ENCODE data around the gene JMJD8. TPM values are rescaled to one million over a fixed set of nuclear protein-coding genes. Genes with fewer than 3 reads are reported as not detected.
A peak's percentile ranks its signal among the peaks of the same experiment; 100 is the strongest.

The JMJD8 gene
- polyA plus RNA-seq, 1 donor, result 33.9 TPM

DNA sequence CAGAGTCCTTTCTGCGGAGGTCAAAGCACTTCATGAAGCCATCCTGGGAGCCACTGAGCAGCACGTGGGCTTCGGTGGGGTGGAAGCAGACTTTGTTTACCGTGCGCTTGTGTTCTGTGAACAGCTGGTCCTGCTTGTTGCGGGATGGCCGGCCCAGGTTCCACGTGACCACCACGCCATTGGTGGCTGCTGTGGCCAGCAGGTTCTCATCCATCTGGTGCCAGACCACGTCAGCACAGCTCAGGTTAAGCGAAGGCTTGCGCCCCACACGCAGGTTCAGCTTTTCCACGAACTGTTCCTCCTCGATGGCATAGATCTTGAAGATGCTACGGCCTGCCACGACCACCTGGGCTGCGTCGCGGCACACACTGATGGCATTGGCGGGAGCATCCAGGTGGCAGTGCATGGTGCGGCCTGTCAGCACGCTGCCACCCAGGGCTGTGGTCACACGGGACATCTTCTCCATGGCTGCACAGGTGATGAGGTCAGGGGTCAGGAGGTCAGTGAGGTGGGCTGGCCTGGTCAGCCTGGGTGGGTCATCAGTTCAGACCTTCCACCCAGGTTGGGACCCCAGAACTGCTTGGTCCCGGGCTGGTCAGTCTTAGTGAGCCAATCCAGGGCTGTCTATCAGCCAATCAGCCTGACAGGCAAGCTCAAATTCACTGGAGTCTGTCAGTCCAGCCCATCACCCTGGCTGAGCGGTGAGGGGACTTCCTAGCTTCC is 5.2 kb upstream of the JMJD8 start:
- no peak for DNase-seq

DNA sequence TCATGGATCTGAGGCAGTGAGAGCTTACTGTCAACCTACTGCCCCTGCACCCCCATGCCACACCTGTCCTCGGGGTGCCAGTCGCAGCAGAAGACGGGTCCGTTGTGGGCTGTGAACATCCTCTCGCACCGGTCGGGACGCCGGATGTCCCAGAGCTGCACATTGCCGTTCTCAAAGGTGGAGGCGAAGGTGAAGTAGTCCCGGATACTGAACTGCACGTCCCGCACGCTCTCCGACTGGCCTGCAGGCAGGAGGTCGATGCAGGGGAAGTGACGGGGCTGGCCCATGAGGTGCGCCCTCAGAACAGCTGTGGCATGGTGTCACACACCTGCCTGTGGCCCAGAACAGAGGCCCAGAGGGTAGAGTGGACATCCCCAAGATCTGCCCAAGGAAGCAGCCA is 3.4 kb upstream of the JMJD8 start:
- DNase-seq, result no peak

DNA sequence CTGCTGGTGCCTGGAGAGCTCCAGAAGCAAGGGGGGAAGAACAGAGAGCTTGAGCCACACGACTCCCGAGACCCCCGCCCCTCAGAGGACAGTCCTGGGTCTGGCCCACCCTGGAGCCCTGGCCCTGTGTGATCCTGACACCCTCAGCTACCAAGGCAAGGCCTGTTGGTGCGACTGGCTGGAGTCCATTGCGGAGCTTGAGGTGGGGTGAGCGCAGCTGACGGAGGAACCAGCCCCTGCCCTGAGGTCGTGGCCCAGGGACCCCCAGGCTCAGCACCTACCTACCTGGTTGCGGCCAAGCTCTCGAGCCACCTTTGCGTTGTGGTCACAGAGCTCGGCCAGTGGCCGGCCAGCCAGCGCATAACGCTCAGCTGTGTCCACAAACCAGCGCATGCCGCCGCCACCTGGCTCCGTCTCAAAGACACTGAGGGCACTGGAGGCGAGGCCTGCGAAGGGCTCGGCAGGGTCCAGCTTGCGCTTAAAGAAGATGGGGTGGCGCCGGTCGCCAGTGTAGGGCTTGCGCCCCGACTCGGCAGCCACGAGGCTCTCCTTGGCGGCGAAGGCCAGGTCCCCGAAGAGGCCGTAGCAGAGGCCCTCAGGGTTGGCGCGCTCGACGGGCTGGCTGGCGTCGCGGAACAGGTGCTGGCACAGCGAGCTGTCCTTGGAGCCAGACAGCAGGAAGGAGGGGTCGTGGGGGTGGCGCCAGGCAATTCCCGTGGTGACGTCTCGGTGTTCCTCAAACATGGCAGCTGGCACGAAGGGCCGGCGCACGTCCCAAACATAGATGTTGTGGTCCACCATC is 2.5 kb upstream of the JMJD8 start:
- no peak for DNase-seq

DNA sequence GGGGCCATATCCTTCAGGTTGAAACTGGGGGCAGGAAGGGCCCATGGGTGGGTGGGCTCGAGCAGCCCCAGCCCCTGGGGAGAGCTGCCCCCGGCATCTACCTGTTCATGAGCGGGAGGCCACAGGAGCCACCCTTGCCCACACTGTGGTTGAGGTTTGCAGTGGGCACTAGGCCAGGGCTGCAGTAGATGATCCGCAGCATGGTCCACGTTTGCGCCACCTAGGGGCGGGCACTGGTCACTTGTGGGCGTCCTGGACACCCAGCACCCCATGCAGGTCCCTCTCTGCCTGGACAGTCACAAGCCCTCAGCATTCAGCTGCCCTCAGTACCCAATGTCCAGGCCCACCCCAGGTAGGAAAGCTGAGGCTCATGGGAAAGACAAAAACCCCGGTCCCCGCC is 1.8 kb upstream of the JMJD8 start:
- DNase-seq, result no peak

DNA sequence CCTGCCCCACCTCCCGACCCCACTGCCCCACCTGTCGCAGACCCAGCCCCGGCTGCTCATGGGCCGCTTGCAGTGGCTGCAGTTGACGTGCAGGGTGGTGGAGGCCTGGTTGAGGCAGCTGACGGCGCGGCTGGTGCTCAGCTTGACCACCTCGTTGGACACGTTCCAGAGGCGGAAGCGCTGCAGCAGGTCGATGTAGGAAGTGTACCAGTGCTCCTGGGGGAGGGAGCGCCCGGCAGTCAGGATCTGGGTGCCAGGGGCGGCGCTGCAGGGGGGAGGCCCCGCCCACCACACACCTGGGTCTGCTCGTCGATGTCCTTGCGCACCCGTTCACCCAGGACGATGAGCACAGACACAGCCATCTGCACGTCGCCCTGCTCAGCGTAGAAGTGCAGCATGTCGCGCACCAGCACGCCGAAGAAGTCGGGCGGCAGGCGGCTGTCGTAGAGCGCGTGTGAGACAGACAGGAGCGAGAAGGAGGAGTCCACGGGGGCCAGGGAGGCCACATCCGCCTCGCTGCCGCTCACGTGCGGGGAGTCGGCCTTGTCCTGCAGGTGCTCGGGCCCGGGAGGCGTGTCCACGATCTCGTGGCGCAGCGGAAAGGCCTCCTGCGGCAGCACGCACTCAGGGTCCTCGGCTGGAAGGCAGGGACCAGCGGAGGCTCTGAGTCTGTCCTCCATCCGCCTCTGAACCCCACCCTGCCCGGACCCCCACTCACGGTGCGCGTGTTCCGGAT is 995 bp upstream of the JMJD8 start:
- DNase-seq, result no peak

DNA sequence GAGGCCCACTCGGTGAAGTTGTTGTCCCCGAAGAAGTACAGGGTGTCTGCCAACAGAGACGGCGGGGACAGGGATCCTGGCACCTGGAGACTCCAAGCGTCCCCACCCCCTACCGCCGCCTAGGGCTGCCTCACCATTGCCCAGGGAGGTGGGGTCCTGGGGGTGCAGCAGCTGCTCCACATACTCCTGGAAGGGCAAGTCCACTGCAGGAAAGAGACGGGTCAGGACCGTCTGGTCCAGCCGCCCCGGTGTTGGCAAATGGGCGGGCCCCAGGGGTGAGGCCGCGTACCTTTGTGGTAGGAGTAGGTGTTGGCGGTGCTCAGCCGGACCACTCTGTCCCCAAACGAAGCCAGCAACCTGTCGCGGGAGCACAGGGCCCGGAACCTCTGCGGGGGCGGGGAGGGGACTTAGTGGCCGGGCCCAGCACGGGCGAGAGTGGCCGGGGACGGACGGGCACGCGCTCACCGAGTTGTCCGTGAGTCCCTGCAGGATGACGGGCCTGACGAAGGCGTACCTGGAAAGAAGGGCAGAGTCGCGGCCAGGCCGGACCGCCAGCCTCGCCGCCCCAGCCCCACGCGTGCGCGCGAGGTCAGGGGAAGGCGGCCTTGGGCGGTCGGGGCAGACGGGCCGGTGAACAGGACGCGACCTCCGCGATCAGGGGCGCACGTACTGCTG is 601 bp downstream of the JMJD8 start:
- DNase-seq, result no peak

DNA sequence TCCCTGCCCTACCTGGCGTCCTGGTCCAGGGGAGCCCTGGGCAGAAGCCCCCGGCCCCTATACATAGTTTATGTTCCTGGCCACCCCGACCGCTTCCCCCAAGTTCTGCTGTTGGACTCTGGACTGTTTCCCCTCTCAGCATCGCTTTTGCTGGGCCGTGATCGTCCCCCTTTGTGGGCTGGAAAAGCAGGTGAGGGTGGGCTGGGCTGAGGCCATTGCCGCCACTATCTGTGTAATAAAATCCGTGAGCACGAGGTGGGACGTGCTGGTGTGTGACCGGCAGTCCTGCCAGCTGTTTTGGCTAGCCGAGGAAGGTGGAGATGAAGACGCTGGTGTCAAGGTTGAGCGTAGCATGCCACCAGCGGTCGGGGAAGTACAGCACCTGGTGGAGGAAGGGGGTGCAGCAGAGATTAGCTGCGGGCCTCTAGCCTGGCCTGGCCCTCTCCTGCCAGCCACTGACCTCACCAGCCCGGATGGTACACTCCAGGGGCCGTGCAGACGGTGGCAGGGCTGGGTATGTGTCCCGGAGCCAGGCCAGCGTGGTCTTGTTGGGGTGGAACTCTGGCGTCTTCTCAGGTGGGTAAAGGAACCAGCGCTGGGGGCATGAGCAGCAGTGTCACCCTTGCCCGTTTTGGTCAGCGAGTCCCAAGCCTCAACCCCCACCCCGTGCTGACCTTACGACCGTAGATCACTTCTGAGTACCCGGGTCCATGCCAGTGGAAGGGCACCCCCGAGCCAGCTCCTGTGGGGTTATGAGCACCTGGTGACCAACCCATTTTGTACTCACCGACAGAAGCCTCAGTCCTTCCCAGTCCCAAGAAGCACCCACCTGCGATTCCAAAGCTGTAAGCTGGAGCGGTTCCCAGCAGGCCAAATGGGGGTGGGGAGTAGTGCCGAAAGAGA is 1.4 kb downstream of the JMJD8 start:
- DNase-seq, result no peak

DNA sequence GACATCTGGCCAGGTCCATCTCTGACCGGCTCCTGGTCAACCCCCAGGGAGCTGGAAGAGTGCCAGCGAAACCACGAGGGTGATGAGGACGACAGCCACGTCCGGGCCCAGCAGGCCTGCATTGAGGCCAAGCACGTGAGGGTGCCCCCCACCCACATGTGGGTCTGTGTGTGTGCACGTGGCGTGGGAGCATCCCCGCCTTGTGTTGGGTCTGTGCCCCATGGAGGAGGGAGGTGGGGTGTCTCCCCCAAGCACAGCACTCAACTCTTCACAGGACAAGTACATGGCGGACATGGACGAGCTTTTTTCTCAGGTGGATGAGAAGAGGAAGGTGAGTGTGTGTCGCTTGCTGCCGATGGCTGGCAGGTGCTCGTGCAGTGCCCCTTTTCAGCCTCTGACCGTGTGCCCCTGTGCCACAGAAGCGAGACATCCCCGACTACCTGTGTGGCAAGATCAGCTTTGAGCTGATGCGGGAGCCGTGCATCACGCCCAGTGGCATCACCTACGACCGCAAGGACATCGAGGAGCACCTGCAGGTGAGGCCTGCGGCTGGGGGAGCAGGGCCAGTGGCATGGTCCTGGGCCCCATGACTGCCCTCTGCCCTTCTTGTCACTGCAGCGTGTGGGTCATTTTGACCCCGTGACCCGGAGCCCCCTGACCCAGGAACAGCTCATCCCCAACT is 2.2 kb downstream of the JMJD8 start:
- DNase-seq, result no peak

DNA sequence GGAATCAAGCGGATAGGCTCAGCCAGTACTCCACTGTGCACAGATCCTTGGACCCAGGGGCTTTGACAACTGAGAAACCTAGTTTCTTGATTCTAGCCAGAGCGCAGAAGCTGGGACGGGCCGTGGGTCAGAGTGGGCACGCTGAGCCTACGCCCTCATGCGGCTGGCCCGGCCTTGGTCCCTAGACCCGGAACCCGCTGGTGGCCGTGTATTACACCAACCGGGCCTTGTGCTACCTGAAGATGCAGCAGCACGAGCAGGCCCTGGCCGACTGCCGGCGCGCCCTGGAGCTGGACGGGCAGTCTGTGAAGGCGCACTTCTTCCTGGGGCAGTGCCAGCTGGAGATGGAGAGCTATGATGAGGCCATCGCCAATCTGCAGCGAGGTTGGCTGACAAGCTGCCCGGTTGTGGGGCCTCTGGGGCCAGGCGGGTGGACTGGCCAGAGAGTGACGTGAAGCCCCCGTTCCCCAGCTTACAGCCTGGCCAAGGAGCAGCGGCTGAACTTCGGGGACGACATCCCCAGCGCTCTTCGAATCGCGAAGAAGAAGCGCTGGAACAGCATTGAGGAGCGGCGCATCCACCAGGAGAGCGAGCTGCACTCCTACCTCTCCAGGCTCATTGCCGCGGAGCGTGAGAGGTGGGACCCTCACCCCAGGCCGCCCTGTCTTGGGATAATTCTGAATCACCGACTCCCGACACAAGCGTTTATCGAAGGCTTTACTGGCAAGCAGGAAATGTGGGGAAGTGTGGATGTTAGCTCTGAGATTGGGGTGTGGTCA is 3.0 kb downstream of the JMJD8 start:
- DNase-seq, result no peak

DNA sequence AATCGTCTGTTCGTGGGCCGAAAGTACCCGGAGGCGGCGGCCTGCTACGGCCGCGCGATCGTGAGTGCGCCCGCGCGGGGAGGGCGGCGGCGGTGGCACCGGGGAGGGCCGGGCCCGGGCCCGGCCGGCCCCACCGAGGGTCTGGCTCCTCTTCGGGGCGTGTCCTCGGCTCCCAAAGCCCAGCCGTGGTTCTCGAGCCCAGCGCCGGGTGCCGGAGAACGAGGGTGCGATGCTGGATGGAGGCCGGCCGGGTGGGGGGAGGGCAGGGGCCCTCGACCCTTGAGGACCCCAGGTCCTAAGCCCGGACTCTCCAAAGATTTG is 3.5 kb downstream of the JMJD8 start:
- no peak for DNase-seq

DNA sequence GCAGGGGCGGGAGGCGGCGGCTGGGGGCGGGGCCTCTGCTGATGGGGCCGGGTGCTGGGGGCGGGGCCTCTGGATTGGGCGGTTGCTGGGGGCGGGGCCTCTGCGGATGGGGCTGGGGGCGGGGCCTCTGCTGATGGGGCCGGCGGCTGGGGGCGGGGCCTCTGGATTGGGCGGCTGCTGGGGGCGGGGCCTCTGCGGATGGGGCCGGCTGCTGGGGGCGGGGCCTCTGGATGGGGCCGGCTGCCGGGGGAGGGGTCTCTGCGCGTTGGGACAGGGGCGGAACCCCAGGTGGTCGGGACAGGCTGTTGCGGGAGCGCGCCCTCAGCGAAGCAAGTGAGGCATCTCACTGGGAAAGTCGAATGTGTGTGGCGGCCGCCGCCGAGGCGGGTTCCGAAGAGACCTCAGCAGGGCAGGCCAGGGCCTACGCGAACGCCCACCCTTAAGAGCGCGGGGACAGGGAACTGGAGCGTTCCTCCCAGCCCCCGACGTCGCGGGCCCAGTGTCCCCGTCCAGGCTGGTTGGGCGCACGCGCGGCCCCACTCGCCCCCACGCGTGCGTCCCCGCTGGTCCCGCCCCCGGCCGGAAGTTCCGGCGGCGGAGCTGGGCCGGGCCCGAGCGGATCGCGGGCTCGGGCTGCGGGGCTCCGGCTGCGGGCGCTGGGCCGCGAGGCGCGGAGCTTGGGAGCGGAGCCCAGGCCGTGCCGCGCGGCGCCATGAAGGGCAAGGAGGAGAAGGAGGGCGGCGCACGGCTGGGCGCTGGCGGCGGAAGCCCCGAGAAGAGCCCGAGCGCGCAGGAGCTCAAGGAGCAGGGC is 4.1 kb downstream of the JMJD8 start, which contains the start of gene STUB1:
TSS of gene STUB1 (plus strand) at position 597 of the 811 bp plus-strand sequence. CDS start at position 713, 116 bp downstream.
- DNase-seq, result peak; percentile 91

DNA sequence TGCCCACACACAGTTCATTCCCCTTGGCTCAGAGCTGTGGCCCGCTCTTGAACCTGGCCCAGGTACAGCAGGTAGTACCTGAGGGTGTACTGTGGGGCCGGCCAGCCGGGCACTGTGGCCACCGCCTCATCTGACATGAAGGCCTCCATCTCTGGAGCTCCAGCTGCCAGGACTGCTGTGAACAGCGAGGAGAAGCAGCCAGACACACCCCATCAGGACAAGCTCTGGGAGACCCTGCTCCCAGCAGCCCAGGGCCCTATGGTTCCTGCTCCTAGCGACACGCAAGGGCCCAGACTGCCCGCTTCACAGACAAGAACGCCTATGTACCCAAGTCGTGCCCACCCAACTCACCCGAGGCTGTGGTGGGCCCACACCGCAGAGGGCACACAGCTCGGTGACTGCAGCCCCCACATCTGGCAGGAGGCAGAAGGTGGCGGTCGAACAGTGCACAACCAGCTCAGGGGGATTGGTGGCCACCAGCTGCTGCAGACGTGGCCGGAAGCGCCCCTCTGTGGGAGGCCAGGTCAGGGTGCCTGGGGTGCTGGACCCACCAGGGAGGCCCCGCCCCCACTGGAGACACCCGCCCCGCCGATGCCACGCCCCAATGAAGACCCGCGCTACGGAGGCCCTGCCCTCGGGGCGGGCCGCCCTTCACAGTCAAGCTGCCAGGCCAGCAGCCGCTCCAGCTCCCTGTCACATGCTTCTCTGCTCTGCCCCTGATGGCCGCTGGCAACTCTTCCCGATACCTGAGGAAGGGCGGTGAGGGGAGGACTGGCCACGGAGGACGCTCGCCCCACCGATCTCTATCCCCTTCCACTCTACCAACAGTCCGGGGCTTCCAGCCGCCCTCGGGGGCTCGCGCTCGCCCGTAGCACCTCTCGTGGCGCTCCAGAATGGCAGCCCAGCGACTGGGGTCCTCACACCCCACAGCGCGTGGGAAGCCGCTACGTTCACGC is 5.0 kb downstream of the JMJD8 start:
- peak; percentile 66 for DNase-seq

DNA sequence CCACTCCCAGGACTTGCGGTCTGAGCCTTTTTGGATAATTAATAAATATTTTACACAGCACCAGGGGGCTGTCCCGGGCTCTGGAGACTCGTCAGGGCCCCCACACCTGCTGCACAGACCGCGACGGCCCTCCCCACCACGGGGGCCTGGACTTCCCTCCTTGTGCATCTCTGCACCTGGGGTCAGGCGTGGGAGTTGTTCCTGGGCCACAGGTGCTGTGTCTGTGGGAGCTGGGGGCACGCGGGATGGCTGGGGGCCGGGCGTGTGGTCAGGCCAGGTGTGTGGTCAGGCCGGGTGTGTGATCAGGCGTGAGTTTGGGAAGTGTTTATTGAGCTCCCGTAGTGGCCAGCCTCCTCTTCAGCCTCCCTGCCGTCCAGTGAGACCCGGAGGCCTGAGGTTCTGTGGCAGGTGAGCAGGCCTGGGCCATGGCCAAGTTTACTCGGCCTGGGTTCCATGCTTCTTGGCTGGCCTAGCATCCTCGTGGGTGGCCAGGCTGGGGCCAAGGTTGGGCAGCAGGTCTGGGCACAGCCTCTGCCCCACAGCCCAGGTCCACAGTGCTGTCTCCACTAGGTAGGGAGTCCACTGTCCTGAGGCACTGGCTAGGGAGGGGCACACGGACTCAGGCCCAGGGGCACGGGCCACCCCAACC is 5.8 kb downstream of the JMJD8 start:
- no peak for DNase-seq

DNA sequence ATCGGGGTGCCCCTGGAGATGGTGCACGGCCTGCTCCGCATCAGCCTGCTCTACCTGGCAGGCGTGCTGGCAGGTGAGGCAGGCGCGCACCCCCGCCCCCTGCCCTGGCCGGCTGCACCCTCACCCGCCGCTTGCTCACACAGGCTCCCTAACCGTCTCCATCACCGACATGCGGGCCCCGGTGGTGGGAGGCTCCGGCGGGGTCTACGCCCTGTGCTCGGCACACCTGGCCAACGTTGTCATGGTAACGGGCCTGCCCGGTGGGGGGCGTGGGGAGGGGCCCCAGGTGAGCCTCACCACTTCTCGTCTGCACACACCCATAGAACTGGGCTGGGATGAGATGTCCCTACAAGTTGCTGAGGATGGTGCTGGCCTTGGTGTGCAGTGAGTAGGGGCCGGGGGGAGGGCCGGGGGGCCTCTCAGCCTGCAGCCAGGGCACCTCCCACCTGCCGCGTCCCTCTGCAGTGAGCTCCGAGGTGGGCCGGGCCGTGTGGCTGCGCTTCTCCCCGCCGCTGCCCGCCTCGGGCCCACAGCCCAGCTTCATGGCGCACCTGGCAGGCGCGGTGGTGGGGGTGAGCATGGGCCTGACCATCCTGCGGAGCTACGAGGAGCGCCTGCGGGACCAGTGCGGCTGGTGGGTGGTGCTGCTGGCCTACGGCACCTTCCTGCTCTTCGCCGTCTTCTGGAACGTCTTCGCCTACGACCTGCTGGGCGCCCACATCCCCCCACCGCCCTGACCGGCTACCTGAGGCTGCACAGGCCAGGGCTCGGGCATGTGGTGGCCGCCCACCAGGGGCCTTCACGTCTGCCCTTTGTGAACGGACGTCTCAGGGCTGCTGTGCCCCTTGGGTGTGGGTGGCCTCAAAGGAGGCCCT is 6.6 kb downstream of the JMJD8 start:
- DNase-seq, result no peak

DNA sequence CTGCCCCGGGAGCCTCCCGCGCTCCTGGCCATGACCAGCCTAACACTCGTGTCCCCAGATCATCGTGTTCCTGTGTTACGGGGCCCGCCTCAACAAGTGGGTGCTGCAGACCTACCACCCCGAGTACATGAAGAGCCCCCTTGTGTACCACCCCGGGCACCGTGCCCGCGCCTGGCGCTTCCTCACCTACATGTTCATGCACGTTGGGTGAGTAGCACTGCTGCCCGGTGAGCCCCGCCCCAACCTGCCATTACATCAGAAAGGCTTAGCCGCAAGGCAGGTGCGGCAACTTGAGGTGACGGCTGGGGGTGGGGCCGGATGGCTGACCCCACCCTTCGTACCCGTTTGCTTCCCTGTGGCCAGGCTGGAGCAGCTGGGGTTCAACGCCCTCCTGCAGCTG is 7.2 kb downstream of the JMJD8 start:
- no peak for DNase-seq

DNA sequence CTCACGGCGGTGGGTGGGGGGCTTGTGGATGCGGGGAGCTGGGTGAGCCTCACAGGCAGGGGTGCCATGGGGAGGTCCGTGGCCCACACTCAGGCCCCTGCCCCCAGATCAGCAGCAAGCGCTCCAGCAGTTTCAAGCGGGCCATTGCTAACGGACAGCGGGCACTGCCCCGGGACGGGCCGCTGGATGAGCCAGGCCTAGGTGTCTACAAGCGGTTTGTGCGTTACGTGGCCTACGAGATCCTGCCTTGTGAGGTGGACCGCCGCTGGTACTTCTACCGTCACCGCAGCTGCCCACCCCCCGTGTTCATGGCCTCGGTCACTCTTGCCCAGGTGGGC is 7.6 kb downstream of the JMJD8 start:
- DNase-seq, result no peak
